RWPE2 (cell line): ENCODE results near the gene SOD3.

Source experiments
- ATAC-seq: fragments of 200-7000 bp; cut with Tn5 transposase; 3 replicates; pipeline ENCODE4 v1.9.1; 2021; ENCODE audit warnings: low read depth
- DNase-seq: peaks from one replicate; pipeline ENCODE4 v3.0.0-alpha.2; 2020; ENCODE audit warnings: low spot score
- H3K27ac ChIP-seq: fragments of 450-650 bp; 2 replicates; pipeline ENCODE4 v1.5.1; 2017; ENCODE audit warnings: mild to moderate bottlenecking; ENCODE audit not compliant: poor library complexity, severe bottlenecking
- H3K27me3 ChIP-seq: fragments of 250-450 bp; sonication (Bioruptor Pico); 2 replicates; pipeline ENCODE4 v1.5.1; 2021; ENCODE audit warnings: mild to moderate bottlenecking, moderate library complexity; ENCODE audit not compliant: insufficient read depth, poor library complexity, severe bottlenecking
- H3K36me3 ChIP-seq: fragments of 250-450 bp; sonication (Bioruptor Pico); 2 replicates; pipeline ENCODE4 v1.5.1; 2020; ENCODE audit warnings: low read depth, mild to moderate bottlenecking, moderate library complexity
- H3K4me1 ChIP-seq: fragments of 250-450 bp; sonication (Bioruptor Pico); 2 replicates; pipeline ENCODE4 v1.5.1; 2021; ENCODE audit warnings: mild to moderate bottlenecking, moderate library complexity; ENCODE audit not compliant: insufficient read depth, poor library complexity, severe bottlenecking
- H3K4me3 ChIP-seq: fragments of 250-450 bp; sonication (Bioruptor Pico); 2 replicates; pipeline ENCODE4 v1.5.1; 2021; ENCODE audit warnings: mild to moderate bottlenecking, moderate library complexity; ENCODE audit not compliant: severe bottlenecking
- H3K9me3 ChIP-seq: fragments of 250-450 bp; sonication (Bioruptor Pico); 2 replicates; pipeline ENCODE4 v1.5.1; 2021; ENCODE audit warnings: mild to moderate bottlenecking, moderate library complexity; ENCODE audit not compliant: severe bottlenecking
- CTCF ChIP-seq: fragments of 450-650 bp; IDR thresholded peaks from one replicate; pipeline ENCODE4 v1.5.1; 2017; ENCODE audit warnings: mild to moderate bottlenecking, moderate library complexity; ENCODE audit not compliant: poor library complexity, severe bottlenecking

The SOD3 gene

GRCh38 chr4:24849351-24849750 is 54.0 kb downstream of the SOD3 start:
- Histone ChIP-seq H3K9me3 (no peaks in the 10 kb centered on the region), H3K27ac (no peak overlapping the region), H3K4me3 (no peak overlapping the region), H3K36me3 (no peaks in the 10 kb centered on the region), H3K4me1 (no peaks in the 10 kb centered on the region), H3K27me3 (no peaks in the 10 kb centered on the region)
- no peak for ATAC-seq
- DNase-seq = no peak
- no peak for TF ChIP-seq CTCF

GRCh38 chr4:24849756-24850155 is 54.4 kb downstream of the SOD3 start:
- DNase-seq (no peak), ATAC-seq (no peak)

More at GRCh38 chr4:24849756-24850155, 54.4 kb downstream of the SOD3 start:
- Histone ChIP-seq H3K27ac (no peak overlapping the region), H3K36me3 (no peaks in the 10 kb centered on the region), H3K4me1 (no peaks in the 10 kb centered on the region), H3K9me3 (no peaks in the 10 kb centered on the region), H3K4me3 (no peak overlapping the region), H3K27me3 (no peaks in the 10 kb centered on the region)
- TF ChIP-seq CTCF = no peak
